ENCODE data around the gene ODAD4. TPM values are rescaled to one million over a fixed set of nuclear protein-coding genes. Genes with fewer than 3 reads are reported as not detected.

ODAD4 gene
- total RNA-seq, 2 experiments from 2014 or later, result 0.65 to 0.72 TPM

GRCh38 chr17:41962111-41962510 is 31.7 kb downstream of the ODAD4 start:
- Mint-ChIP-seq H3K27me3 (peaks cover 2% of the 10 kb centered on the region), H3K36me3 (no peaks in the 10 kb centered on the region), H3K4me1 (peaks cover 13% of the 10 kb centered on the region), H3K9me3 (no peaks in the 10 kb centered on the region), H3K27ac (no peak overlapping the region), H3K4me3 (no peak overlapping the region)
- no peak for ATAC-seq (ENCODE audit: low read depth)
- DNase-seq, result no peak
- POLR2A ChIA-PET, result interaction anchor here (2.5 kb wide), 1 partner anchor 31 kb away, joined by 15 read pairs; the partner anchor contains the start of gene ODAD4

- POLR2A ChIA-PET, result interaction anchor here (1.2 to 2.5 kb wide), 2 partner anchors 32 to 171 kb away, joined by 4 to 15 read pairs; partner anchors contain the start of gene ODAD4
- no peak overlapping the region for H3K4me3 Mint-ChIP-seq
Measured at GRCh38 chr17:41962768-41963434, 32.5 kb downstream of the ODAD4 start.

GRCh38 chr17:41965694-41966462 is 35.5 kb downstream of the ODAD4 start:
- peak; percentile 38 for ATAC-seq (ENCODE audit: low read depth)
- peak; percentile 64 for DNase-seq
- Mint-ChIP-seq H3K4me1 (peaks cover 24% of the 10 kb centered on the region), H3K27me3 (peaks cover 2% of the 10 kb centered on the region), H3K9me3 (no peaks in the 10 kb centered on the region), H3K4me3 (peak overlapping the region; percentile 76), H3K27ac (peak overlapping the region; percentile 86), H3K36me3 (peaks cover 11% of the 10 kb centered on the region)
- POLR2A ChIA-PET, result interaction anchor here (0.5 to 6.3 kb wide), 27 partner anchors 10 to 506 kb away, joined by 3 to 87 read pairs (median 4); partner anchors contain the start of genes ACLY, DHX58, DNAJC7 and HSPB9

More at GRCh38 chr17:41962768-41963434, 32.5 kb downstream of the ODAD4 start:
- peak; percentile 74 for DNase-seq
- Mint-ChIP-seq H3K27me3 (peaks cover 2% of the 10 kb centered on the region), H3K4me1 (peaks cover 15% of the 10 kb centered on the region), H3K9me3 (no peaks in the 10 kb centered on the region), H3K36me3 (peaks cover under 1% of the 10 kb centered on the region), H3K27ac (no peak overlapping the region)
- ATAC-seq (ENCODE audit: low read depth), result peak; percentile 23

- DNase-seq, result peak; percentile 96
- ATAC-seq (ENCODE audit: low read depth), result peak; percentile 77
- H3K27me3 Mint-ChIP-seq, result peaks cover 2% of the 10 kb centered on the region
- H3K9me3 Mint-ChIP-seq, result no peaks in the 10 kb centered on the region
- peak within 1 kb of the TSS; percentile 87 for H3K4me3 Mint-ChIP-seq
- H3K27ac Mint-ChIP-seq, result peak within 1 kb of the TSS; percentile 86
- peaks cover 13% of the 10 kb centered on the region for H3K36me3 Mint-ChIP-seq
- H3K4me1 Mint-ChIP-seq, result peaks cover 28% of the 10 kb centered on the region
- POLR2A ChIA-PET, result interaction anchor here (0.5 to 6.3 kb wide), 29 partner anchors 9 to 506 kb away, joined by 3 to 87 read pairs (median 4); partner anchors contain the start of genes ACLY, DHX58, DNAJC7 and HSPB9
Measured at GRCh38 chr17:41966463-41967140, 36.2 kb downstream of the ODAD4 start, which contains the start of gene CNP. TSS of gene CNP (plus strand) at chr17:41966795. CDS start at chr17:41966885, 90 bp downstream.

GRCh38 chr17:41967141-41967920 is 36.9 kb downstream of the ODAD4 start:
- no peaks in the 10 kb centered on the region for H3K9me3 Mint-ChIP-seq
- ATAC-seq (ENCODE audit: low read depth) (no peak), DNase-seq (no peak)
- peak overlapping the region; percentile 87 for H3K4me3 Mint-ChIP-seq
- H3K36me3 Mint-ChIP-seq, result peaks cover 16% of the 10 kb centered on the region
- H3K27ac Mint-ChIP-seq, result peak overlapping the region; percentile 83
- POLR2A ChIA-PET, result interaction anchor here (0.8 to 6.3 kb wide), 18 partner anchors 10 to 278 kb away, joined by 3 to 87 read pairs (median 4); partner anchors contain the start of genes ACLY, DHX58, DNAJC7 and HSPB9
- H3K4me1 Mint-ChIP-seq, result peaks cover 32% of the 10 kb centered on the region
- H3K27me3 Mint-ChIP-seq, result no peaks in the 10 kb centered on the region

- peak overlapping the region; percentile 87 for H3K4me3 Mint-ChIP-seq
- peak overlapping the region; percentile 83 for H3K27ac Mint-ChIP-seq
- no peaks in the 10 kb centered on the region for H3K9me3 Mint-ChIP-seq
- ATAC-seq (ENCODE audit: low read depth) (no peak), DNase-seq (no peak)
- no peaks in the 10 kb centered on the region for H3K27me3 Mint-ChIP-seq
- POLR2A ChIA-PET, result interaction anchor here (0.8 to 6.3 kb wide), 5 partner anchors 14 to 144 kb away, joined by 3 to 87 read pairs (median 8); partner anchors contain the start of genes DHX58, DNAJC7 and NKIRAS2
- H3K4me1 Mint-ChIP-seq, result peaks cover 33% of the 10 kb centered on the region
- peaks cover 20% of the 10 kb centered on the region for H3K36me3 Mint-ChIP-seq
Measured at GRCh38 chr17:41967921-41968578, 37.6 kb downstream of the ODAD4 start.

GRCh38 chr17:41968676-41969075 is 38.3 kb downstream of the ODAD4 start:
- no peaks in the 10 kb centered on the region for H3K9me3 Mint-ChIP-seq
- H3K27me3 Mint-ChIP-seq, result no peaks in the 10 kb centered on the region
- POLR2A ChIA-PET, result interaction anchor here (1.0 to 6.3 kb wide), 2 partner anchors 50 to 103 kb away, joined by 3 to 87 read pairs; partner anchors contain the start of genes DNAJC7 and NKIRAS2
- ATAC-seq (ENCODE audit: low read depth) (no peak), DNase-seq (no peak)
- H3K4me1 Mint-ChIP-seq, result peaks cover 33% of the 10 kb centered on the region
- no peak overlapping the region for H3K27ac Mint-ChIP-seq
- no peak overlapping the region for H3K4me3 Mint-ChIP-seq
- H3K36me3 Mint-ChIP-seq, result peaks cover 20% of the 10 kb centered on the region

- H3K27me3 Mint-ChIP-seq, result no peaks in the 10 kb centered on the region
- DNase-seq (no peak), ATAC-seq (ENCODE audit: low read depth) (no peak)
- H3K4me1 Mint-ChIP-seq, result peaks cover 24% of the 10 kb centered on the region
- no peaks in the 10 kb centered on the region for H3K9me3 Mint-ChIP-seq
- POLR2A ChIA-PET, result interaction anchor here (0.7 to 6.3 kb wide), 2 partner anchors 47 to 48 kb away, joined by 3 to 87 read pairs; partner anchors contain the start of genes DNAJC7 and NKIRAS2
- H3K36me3 Mint-ChIP-seq, result peaks cover 20% of the 10 kb centered on the region
- no peak overlapping the region for H3K27ac Mint-ChIP-seq
- no peak overlapping the region for H3K4me3 Mint-ChIP-seq
Measured at GRCh38 chr17:41970901-41971331, 40.5 kb downstream of the ODAD4 start.

GRCh38 chr17:41971721-41972523 is 41.5 kb downstream of the ODAD4 start:
- Mint-ChIP-seq H3K9me3 (no peaks in the 10 kb centered on the region), H3K27ac (no peak overlapping the region), H3K4me3 (no peak overlapping the region), H3K4me1 (peaks cover 24% of the 10 kb centered on the region), H3K36me3 (peaks cover 23% of the 10 kb centered on the region), H3K27me3 (no peaks in the 10 kb centered on the region)
- POLR2A ChIA-PET, result interaction anchor here (0.7 to 1.1 kb wide), 2 partner anchors 45 to 46 kb away, joined by 3 read pairs; partner anchors contain the start of gene DNAJC7
- ATAC-seq (ENCODE audit: low read depth), result no peak
- no peak for DNase-seq

- Mint-ChIP-seq H3K27ac (no peak overlapping the region), H3K4me1 (peaks cover 22% of the 10 kb centered on the region), H3K27me3 (no peaks in the 10 kb centered on the region), H3K9me3 (no peaks in the 10 kb centered on the region), H3K36me3 (peaks cover 28% of the 10 kb centered on the region), H3K4me3 (no peak overlapping the region)
- POLR2A ChIA-PET, result interaction anchor here (1.1 kb wide), 1 partner anchor 45 kb away, joined by 3 read pairs; the partner anchor contains the start of gene DNAJC7
- ATAC-seq (ENCODE audit: low read depth), result no peak
- no peak for DNase-seq
Measured at GRCh38 chr17:41972571-41973407, 42.4 kb downstream of the ODAD4 start.

Measured in activated naive CD8-positive, alpha-beta T cell treated with anti-CD3 and anti-CD28 coated beads, Interleukin-2, amount 10 ng/mL, durations not matched to agents 7 days and 5 days (primary cell).